SJSA1 (cell line): ENCODE data around the gene FERMT2. TPM values are rescaled to one million over a fixed set of nuclear protein-coding genes. Genes with fewer than 3 reads are reported as not detected.
A peak's percentile ranks its signal among the peaks of the same experiment; 100 is the strongest.
"Not testable (repeated sequence)": the region's sequence is repeated elsewhere in the genome, so short reads cannot be mapped to it uniquely, and the experiment has no call there.

Experiments used
- DNase-seq, 2 experiments: peaks; one replicate each; pipeline ENCODE4 v3.0.0-alpha.2; 2015 to 2020; ENCODE audit warnings: low spot score in 2 of 2, low read depth in 1 of 2
- H3K27ac ChIP-seq: fragments of 250-450 bp; sonication (Bioruptor Pico); 2 replicates; pipeline ENCODE4 v1.5.1; 2020; ENCODE audit warnings: mild to moderate bottlenecking, moderate library complexity
- H3K27me3 ChIP-seq: fragments of 250-450 bp; sonication (Bioruptor Pico); replicated peaks from 2 replicates; pipeline ENCODE4 v1.5.1; 2020; ENCODE audit warnings: mild to moderate bottlenecking, moderate library complexity
- H3K36me3 ChIP-seq: fragments of 250-450 bp; sonication (Bioruptor Pico); 2 replicates; pipeline ENCODE4 v1.5.1; 2020; ENCODE audit warnings: mild to moderate bottlenecking
- H3K4me1 ChIP-seq: fragments of 250-450 bp; sonication (Bioruptor Pico); replicated peaks from 2 replicates; pipeline ENCODE4 v1.6.1; 2021; ENCODE audit warnings: mild to moderate bottlenecking
- H3K4me3 ChIP-seq: fragments of 250-450 bp; sonication (Bioruptor Pico); 2 replicates; pipeline ENCODE4 v1.5.1; 2020; ENCODE audit warnings: mild to moderate bottlenecking
- H3K9me3 ChIP-seq: fragments of 250-450 bp; sonication (Bioruptor Pico); replicated peaks from 2 replicates; pipeline ENCODE4 v1.5.1; 2020; ENCODE audit warnings: mild to moderate bottlenecking
- total RNA-seq: library from RNA; depleted of rRNA; stranded (reverse); fragments of >200 nt; shearing (Covaris generic); gene quantifications from 2 replicates; pipeline ENCODE4 v1.2.3, GENCODE V29; 2014

The FERMT2 gene
- total RNA-seq, 1 experiment from 2014 or later: 207 TPM

DNA sequence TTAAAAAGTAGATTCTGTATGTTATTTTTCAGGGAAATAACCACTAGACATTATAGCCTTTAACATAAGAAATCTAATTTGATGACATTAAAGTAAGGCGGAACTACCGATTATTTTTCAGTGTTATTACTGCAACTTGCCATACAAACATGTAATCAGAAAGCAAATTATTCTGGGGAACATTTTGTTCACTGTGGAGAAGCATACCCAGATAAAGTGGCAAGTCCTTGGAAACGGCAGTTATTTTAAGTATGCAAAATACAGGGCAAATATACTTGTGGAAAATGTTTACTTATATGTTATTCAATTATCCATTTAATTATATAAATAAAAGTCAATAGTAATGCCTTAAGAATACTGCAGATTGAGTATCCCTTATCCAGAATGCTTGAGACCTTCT lies 71.9 kb downstream of the FERMT2 start:
- no peak overlapping the region for H3K4me3 ChIP-seq
- peaks cover 90% of the 10 kb centered on the region for H3K36me3 ChIP-seq
- H3K27me3 ChIP-seq: no peaks in the 10 kb centered on the region
- no peak for DNase-seq
- H3K9me3 ChIP-seq: no peaks in the 10 kb centered on the region
- no peak overlapping the region for H3K27ac ChIP-seq
- peaks cover 17% of the 10 kb centered on the region for H3K4me1 ChIP-seq

DNA sequence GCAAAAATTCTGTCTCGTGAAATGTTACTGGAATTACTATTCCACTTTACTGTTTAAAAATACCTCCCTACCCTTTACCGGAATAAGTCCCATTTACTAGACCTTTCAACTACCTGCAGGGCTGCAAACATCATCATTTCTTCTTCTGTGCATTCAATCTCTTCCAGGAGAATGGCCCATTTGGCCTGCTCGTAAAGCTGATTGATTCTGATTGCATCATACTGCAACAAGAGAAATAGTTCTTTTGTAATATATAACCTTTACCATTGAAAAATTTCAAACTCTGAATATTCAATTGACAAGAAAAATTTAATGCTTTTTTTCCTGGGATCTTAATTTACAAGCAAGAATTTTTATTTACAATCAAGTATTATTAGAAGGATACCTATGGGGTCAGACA lies 72.4 kb downstream of the FERMT2 start:
- no peak for DNase-seq

DNA sequence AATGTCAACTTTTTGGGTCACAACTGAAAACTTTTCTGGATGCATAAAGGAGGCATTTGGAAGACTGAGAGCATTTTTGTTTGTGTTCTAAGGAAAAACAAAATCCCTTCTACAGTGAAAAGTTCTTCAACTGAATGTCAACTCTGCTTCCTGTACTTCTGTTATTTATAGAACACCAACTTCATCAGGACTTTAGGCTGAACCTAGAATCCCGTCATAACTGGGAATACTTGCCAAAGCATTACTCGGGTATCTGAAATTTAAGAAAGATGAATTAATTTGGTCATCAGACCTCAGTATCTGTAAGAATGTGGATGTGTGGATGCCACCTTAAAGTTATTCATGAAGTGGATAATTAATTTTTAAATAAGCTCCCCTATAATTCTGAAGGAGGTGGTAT lies 73.2 kb downstream of the FERMT2 start:
- Histone ChIP-seq H3K27me3 (no peaks in the 10 kb centered on the region), H3K4me1 (peaks cover 17% of the 10 kb centered on the region), H3K4me3 (no peak overlapping the region), H3K36me3 (peaks cover 89% of the 10 kb centered on the region), H3K9me3 (no peaks in the 10 kb centered on the region), H3K27ac (no peak overlapping the region)
- no peak for DNase-seq

More for the DNA sequence above, 72.4 kb downstream of the FERMT2 start:
- no peak overlapping the region for H3K27ac ChIP-seq
- H3K27me3 ChIP-seq: no peaks in the 10 kb centered on the region
- H3K9me3 ChIP-seq: no peaks in the 10 kb centered on the region
- H3K4me3 ChIP-seq: no peak overlapping the region
- peaks cover 89% of the 10 kb centered on the region for H3K36me3 ChIP-seq
- peaks cover 17% of the 10 kb centered on the region for H3K4me1 ChIP-seq

DNA sequence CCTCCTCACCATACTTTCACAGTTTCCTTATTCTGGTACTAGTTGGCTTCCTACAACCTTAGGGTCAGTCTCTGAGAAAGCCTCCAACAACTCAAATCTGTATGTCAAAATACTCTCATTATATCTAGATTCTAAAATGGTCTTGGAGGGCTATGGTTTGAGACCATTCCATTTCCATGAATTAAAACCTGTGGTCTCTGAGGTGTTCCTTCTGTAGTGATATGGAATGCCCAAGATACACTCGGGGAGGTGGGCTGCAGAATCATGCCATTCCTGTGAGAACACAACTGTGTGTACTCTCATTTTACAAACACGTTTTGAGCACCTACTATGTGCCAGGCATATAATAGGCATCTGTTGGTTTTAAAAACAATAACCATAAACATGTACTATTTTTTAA lies 74.0 kb downstream of the FERMT2 start:
- Histone ChIP-seq H3K9me3 (no peaks in the 10 kb centered on the region), H3K27ac (peak overlapping the region; percentile 50; the same call in 1 of the 2 replicates), H3K4me1 (peaks cover 17% of the 10 kb centered on the region), H3K4me3 (no peak overlapping the region), H3K36me3 (peaks cover 93% of the 10 kb centered on the region), H3K27me3 (no peaks in the 10 kb centered on the region)
- no peak for DNase-seq

DNA sequence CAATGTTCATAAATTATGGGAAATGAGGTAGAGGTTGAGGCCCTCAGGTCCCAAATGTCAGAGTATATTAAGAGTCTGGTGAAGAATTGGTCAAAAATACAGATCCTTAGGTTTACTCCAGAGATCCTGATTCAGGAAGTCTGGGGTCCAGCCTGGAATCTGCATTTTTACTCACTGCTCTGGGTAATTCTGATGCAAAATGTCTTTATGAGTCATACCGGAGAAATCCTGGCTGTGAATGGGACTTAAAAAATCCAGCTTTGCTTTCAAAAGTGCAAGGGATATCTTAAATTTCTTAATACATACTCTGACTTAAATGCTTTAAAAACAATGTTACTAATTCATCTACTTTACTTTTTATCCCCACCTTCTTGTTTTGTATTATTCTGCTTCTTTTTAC lies 74.5 kb downstream of the FERMT2 start:
- Histone ChIP-seq H3K27me3 (no peaks in the 10 kb centered on the region), H3K27ac (peak overlapping the region; percentile 50; the same call in 1 of the 2 replicates), H3K36me3 (peaks cover 93% of the 10 kb centered on the region), H3K9me3 (no peaks in the 10 kb centered on the region), H3K4me1 (peaks cover 17% of the 10 kb centered on the region), H3K4me3 (no peak overlapping the region)
- peak in 1 of 2 experiments; percentile 33 for DNase-seq

DNA sequence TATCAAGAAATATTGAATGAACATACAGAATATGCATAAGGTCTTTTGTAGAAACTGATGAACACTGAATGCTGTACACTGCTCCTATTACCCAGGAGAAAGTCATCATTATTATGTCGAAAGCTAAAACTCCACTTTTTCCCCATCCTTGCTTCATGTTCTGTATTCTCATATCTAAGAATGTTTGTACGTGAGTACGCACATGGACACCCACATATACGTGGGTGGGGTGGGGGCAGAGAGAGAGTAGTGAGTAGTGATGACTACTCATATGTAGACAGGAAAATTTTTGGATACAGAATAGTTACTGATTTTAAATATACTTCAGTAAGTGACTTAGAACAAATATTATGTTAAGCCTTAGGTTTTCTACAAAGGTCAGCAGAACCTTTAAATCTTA lies 75.1 kb downstream of the FERMT2 start:
- DNase-seq: no peak
- Histone ChIP-seq H3K9me3 (no peaks in the 10 kb centered on the region), H3K4me3 (no peak overlapping the region), H3K4me1 (peaks cover 17% of the 10 kb centered on the region), H3K27ac (no peak overlapping the region), H3K27me3 (no peaks in the 10 kb centered on the region), H3K36me3 (peaks cover 94% of the 10 kb centered on the region)

DNA sequence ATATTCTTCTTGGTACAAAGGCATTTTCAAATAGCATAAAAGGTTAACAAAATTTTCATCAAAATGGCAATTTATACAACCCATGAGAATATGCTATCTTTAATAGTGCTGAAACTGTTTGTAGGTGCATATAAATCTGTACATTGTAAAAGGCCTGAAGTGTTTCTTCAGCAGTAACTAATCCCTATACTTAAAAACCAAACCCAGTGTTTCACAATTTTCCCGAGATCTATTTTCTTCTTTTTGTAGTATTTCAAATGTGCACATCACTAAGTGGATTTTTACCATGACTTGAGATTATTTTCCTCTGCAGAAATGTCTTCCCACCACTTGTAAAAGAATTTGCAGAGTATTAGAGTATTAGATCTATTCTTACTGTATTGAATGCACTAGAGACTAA lies 76.5 kb downstream of the FERMT2 start:
- H3K27ac ChIP-seq: no peak overlapping the region
- H3K36me3 ChIP-seq: peaks cover 95% of the 10 kb centered on the region
- H3K9me3 ChIP-seq: no peaks in the 10 kb centered on the region
- DNase-seq: no peak
- no peaks in the 10 kb centered on the region for H3K27me3 ChIP-seq
- peaks cover 17% of the 10 kb centered on the region for H3K4me1 ChIP-seq
- no peak overlapping the region for H3K4me3 ChIP-seq

DNA sequence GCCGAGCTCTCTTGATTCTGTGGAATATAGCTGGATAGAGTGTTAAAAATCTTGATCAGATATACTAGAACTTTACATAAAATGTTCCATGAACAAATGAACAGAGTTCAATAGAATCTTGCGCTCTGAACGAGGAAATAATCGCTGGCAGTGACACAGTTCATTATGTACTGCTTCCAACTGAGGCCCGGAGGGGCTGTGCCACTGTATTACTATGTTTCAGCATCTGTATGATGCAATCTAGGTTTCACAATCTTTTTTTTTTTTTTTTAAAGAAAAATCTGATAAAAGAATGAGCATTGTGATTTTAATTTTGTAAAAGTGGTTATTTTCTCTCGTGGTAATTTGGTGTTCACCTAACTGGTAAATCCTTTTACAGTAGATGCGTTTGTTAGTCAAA lies 77.2 kb downstream of the FERMT2 start:
- Histone ChIP-seq H3K36me3 (peaks cover 95% of the 10 kb centered on the region), H3K4me1 (peaks cover 17% of the 10 kb centered on the region), H3K4me3 (no peak overlapping the region), H3K27ac (no peak overlapping the region), H3K27me3 (no peaks in the 10 kb centered on the region), H3K9me3 (no peaks in the 10 kb centered on the region)
- DNase-seq: no peak

DNA sequence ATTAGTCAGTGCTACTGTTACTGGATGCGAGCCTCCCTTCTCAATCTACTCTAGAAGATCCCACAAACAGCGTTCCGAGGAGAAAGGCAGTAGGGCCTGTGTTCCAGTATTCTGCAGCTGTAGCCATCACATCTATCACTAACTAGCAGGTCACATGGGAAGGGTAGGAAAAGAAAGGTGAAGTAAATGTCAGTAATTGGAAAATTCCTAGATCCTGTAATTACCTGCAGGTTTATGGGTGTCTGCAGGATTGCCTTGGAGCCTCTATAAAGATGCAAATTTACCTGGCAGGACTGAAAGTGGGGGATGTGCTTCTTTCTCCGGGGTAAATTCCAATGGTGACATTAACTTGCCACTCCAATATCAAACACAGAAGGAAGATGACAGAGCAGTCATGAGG lies 77.8 kb downstream of the FERMT2 start:
- H3K9me3 ChIP-seq: no peaks in the 10 kb centered on the region
- H3K36me3 ChIP-seq: peaks cover 96% of the 10 kb centered on the region
- no peak overlapping the region for H3K27ac ChIP-seq
- peaks cover 17% of the 10 kb centered on the region for H3K4me1 ChIP-seq
- H3K27me3 ChIP-seq: no peaks in the 10 kb centered on the region
- H3K4me3 ChIP-seq: no peak overlapping the region
- DNase-seq: no peak

DNA sequence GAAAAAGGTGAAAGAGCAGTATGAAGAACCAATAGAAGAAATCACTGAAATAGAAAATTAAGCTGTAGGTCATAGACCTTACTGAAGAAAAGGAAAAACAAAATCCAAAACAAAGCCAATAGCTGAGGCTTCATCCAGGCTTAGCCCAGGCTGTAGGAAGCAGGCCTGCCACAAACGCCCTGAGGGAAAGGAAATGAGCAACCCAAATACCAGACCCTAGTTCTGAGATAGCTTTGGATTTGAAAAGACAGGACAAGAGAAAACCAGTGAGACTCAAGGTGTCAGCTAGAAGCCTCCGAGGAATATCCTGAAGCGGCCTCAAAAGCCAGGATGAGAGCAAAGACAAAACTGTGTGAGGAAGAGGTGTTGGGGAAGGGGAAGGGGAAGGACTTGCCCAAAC lies 79.2 kb downstream of the FERMT2 start:
- no peak for DNase-seq
- Histone ChIP-seq H3K27me3 (no peaks in the 10 kb centered on the region), H3K9me3 (no peaks in the 10 kb centered on the region), H3K36me3 (peaks cover 96% of the 10 kb centered on the region), H3K4me1 (peaks cover 6% of the 10 kb centered on the region), H3K27ac (no peak overlapping the region), H3K4me3 (no peak overlapping the region)

DNA sequence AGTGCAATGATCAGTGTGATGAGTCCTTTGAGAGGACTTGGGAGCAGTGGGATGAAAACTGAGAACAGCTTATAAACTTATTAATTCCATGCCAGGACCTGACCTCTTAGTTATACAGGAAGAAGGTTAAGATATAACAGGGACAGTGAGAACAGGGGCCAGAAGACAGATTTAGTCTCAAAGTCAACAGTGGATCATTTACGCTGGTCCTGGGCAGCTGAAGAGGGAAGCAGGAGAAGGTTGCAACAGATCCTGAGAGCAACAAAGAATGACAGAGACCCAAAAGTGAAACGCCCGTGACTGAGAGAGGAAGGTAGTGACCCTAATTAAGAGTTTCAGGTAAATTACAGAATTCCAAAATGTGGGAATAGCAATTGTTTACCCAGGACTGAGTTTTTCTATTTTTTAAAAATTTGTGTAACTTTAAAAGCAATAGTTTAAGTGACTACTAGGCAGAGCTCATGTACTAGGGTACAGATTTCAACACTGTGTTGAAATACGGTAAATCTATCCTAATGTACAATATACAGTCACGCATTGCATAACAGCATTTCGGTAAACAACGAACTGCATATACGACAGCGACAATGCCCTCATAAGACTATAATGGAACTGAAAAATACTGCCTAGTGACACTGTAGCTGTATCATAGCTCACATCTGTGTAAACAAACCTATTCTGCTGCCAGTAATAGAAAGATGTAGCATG lies 81.8 kb downstream of the FERMT2 start:
- peaks cover 92% of the 10 kb centered on the region for H3K36me3 ChIP-seq

DNA sequence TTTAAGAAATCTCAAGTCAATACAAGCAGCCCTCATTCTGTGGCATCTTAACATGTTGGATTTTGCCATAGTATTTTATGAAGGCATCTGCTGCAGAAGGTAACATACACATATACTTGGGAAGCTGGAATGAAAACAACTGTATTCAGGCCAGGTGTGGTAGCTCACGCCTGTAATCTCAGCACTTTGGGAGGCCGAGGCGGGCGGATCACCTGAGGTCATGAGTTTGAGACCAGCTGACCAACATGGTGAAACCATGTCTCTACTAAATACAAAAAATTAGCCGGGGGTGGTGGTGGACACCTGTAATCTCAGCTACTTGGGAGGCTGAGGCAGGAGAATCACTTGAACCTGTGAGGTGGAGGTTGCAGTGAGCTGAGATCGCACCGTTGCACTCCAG lies 86.0 kb downstream of the FERMT2 start:
- H3K4me1 ChIP-seq: peaks cover 31% of the 10 kb centered on the region
- peaks cover 80% of the 10 kb centered on the region for H3K36me3 ChIP-seq
- H3K9me3 ChIP-seq, H3K27ac ChIP-seq, H3K27me3 ChIP-seq, H3K4me3 ChIP-seq, DNase-seq: not testable (repeated sequence)

More for the DNA sequence above, 81.8 kb downstream of the FERMT2 start:
- Histone ChIP-seq H3K4me3 (no peak overlapping the region), H3K4me1 (peaks cover 13% of the 10 kb centered on the region), H3K9me3 (no peaks in the 10 kb centered on the region), H3K27me3 (no peaks in the 10 kb centered on the region), H3K27ac (no peak overlapping the region)
- DNase-seq: no peak

DNA sequence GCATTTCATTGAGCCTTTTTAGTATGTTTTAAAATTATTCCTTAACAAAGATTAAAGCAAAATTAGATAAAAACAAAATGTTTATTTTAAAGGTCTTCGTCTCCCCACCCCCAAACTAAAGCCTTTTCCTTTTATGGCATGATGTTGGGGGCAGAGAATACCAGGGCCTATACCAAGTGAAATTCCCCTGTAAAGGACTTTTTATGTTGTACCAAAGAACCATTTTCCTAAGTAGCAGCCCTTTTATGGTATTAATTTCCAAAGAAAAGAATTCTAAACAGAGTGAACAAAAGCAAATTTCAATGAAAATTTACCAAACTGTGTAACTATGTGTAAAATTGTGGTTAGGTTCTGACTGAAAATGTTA lies 87.5 kb downstream of the FERMT2 start:
- Histone ChIP-seq H3K4me3 (no peak overlapping the region), H3K36me3 (peaks cover 80% of the 10 kb centered on the region), H3K4me1 (peaks cover 31% of the 10 kb centered on the region), H3K27me3 (no peaks in the 10 kb centered on the region), H3K9me3 (no peaks in the 10 kb centered on the region), H3K27ac (peak overlapping the region; percentile 46)
- DNase-seq: peak in 1 of 2 experiments; percentile 47

DNA sequence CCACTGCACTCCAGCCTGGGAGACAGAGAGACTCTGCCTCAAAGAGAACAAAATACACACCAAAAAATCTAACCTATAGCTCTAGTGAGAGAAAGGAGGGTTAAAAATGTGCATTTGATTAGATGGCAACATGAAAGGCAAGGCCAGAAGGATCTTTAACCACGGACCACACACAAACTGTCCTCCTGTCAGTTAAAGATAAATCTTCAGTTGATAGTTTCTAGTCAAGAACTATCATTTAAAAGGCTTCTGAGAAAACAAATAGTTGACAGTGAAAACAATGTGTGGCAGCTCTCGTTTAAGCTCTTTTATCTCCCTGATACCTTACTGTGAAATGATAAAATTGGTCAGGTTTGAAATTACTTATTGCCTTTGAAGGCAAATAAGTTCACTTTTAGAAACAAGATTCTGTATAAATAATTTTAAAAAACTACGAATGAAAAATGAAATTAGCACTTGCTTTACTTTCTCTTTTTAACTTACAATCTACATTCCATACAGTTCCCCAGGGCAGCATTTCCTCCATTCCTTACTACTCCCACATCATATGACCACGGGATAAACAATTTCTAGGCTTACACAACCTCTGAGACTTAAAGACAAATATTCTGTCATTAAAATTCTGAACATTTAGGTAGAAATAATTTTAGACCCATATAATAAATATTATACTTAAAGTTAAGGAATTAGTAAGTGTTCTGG lies 88.1 kb downstream of the FERMT2 start:
- no peak overlapping the region for H3K4me3 ChIP-seq
- DNase-seq: peak in 1 of 2 experiments; percentile 50
- H3K27me3 ChIP-seq: no peaks in the 10 kb centered on the region
- peaks cover 80% of the 10 kb centered on the region for H3K36me3 ChIP-seq
- peaks cover 31% of the 10 kb centered on the region for H3K4me1 ChIP-seq
- peak overlapping the region; percentile 46 for H3K27ac ChIP-seq
- no peaks in the 10 kb centered on the region for H3K9me3 ChIP-seq
